Stimulated activated naive B cell treated with anti-CD40 and anti-IgM and Interleukin-4, amounts not matched to agents 10 μg/mL and 1 μg/mL and 100 μg/mL, for 72 hours (primary cell): ENCODE measurements around the gene PRRT1B.
A peak's percentile ranks its signal among the peaks of the same experiment; 100 is the strongest.

Source experiments
- ATAC-seq, 2 donors: fragments of 150-1000 bp; cut with Tn5 transposase; replicated peaks; 2 replicates each; pipeline ENCODE4 v1.10.0; 2021; ENCODE audit warnings: moderate library complexity in 1 of 2
- DNase-seq: peaks from one replicate; pipeline ENCODE4 v3.0.0; 2021
- H3K27ac Mint-ChIP-seq: one replicate; pipeline ENCODE4 v1.8.0; 2022; ENCODE audit warnings: mild to moderate bottlenecking, mixed read lengths
- H3K27me3 Mint-ChIP-seq, 2 donors: one replicate each; pipeline ENCODE4 v1.8.0; 2022; ENCODE audit warnings: mixed read lengths in 2 of 2
- H3K36me3 Mint-ChIP-seq, 2 donors: one replicate each; pipeline ENCODE4 v1.8.0; 2022; ENCODE audit warnings: mixed read lengths in 2 of 2, mild to moderate bottlenecking in 1 of 2
- H3K4me1 Mint-ChIP-seq, 2 donors: one replicate each; pipeline ENCODE4 v1.8.0; 2022; ENCODE audit warnings: mixed read lengths in 2 of 2, mild to moderate bottlenecking in 1 of 2
- H3K4me3 Mint-ChIP-seq, 2 donors: one replicate each; pipeline ENCODE4 v1.8.0; 2022; ENCODE audit warnings: mild to moderate bottlenecking in 2 of 2, mixed read lengths in 2 of 2, moderate library complexity in 1 of 2
- H3K9me3 Mint-ChIP-seq, 2 donors: one replicate each; pipeline ENCODE4 v1.8.0; 2022; ENCODE audit warnings: mixed read lengths in 2 of 2, mild to moderate bottlenecking in 1 of 2

PRRT1B gene

GRCh38 chr9:131545003-131545785, at the start of gene PRRT1B:
Gene PRRT1B (plus strand): TSS chr9:131545523. CDS start chr9:131545616, 93 bp downstream.
- peak within 1 kb of the TSS; percentile 63 to 76 for H3K4me3 Mint-ChIP-seq

GRCh38 chr9:131495785-131496184, 49.5 kb upstream of the PRRT1B start:
- Mint-ChIP-seq H3K4me3 (no peak overlapping the region), H3K27me3 (no peaks in the 10 kb centered on the region), H3K27ac (peak overlapping the region; percentile 62), H3K4me1 (peaks cover 4 to 12% of the 10 kb centered on the region in 2 donors), H3K36me3 (peaks cover 45 to 61% of the 10 kb centered on the region in 2 donors), H3K9me3 (no peaks in the 10 kb centered on the region)
- no peak for DNase-seq
- no peak for ATAC-seq

More at GRCh38 chr9:131545003-131545785, at the start of gene PRRT1B:
- ATAC-seq = no peak
- Mint-ChIP-seq H3K36me3 (peaks cover 16 to 45% of the 10 kb centered on the region in 2 donors), H3K4me1 (peaks cover 6 to 13% of the 10 kb centered on the region in 2 donors), H3K9me3 (peaks cover 20 to 26% of the 10 kb centered on the region in 2 donors), H3K27me3 (peaks cover 40 to 51% of the 10 kb centered on the region in 2 donors), H3K27ac (no peak within 1 kb of the TSS)
- no peak for DNase-seq

- no peaks in the 10 kb centered on the region for H3K9me3 Mint-ChIP-seq
- H3K4me3 Mint-ChIP-seq = no peak overlapping the region
- peaks cover 36 to 57% of the 10 kb centered on the region in 2 donors for H3K36me3 Mint-ChIP-seq
- DNase-seq (no peak), ATAC-seq (no peak)
- peaks cover 12 to 22% of the 10 kb centered on the region in 2 donors for H3K4me1 Mint-ChIP-seq
- H3K27ac Mint-ChIP-seq = peak overlapping the region; percentile 49
- H3K27me3 Mint-ChIP-seq = no peaks in the 10 kb centered on the region
Observed at GRCh38 chr9:131496844-131497405, 48.4 kb upstream of the PRRT1B start.

- Mint-ChIP-seq H3K36me3 (peaks cover 26 to 50% of the 10 kb centered on the region in 2 donors), H3K4me1 (peaks cover 27 to 43% of the 10 kb centered on the region in 2 donors), H3K4me3 (peak overlapping the region in 1 of 2 donors; percentile 2), H3K27ac (peak overlapping the region; percentile 63), H3K27me3 (no peaks in the 10 kb centered on the region), H3K9me3 (no peaks in the 10 kb centered on the region)
- DNase-seq = no peak
- ATAC-seq = no peak
Observed at GRCh38 chr9:131499254-131499767, 46.0 kb upstream of the PRRT1B start.

- Mint-ChIP-seq H3K9me3 (no peaks in the 10 kb centered on the region), H3K27ac (peak overlapping the region; percentile 66), H3K4me1 (peaks cover 30 to 51% of the 10 kb centered on the region in 2 donors), H3K27me3 (no peaks in the 10 kb centered on the region), H3K36me3 (peaks cover 22 to 47% of the 10 kb centered on the region in 2 donors), H3K4me3 (peak overlapping the region in 1 of 2 donors; percentile 41)
- ATAC-seq = no peak
- no peak for DNase-seq
Observed at GRCh38 chr9:131500377-131500776, 44.9 kb upstream of the PRRT1B start.

- Mint-ChIP-seq H3K36me3 (peaks cover 22 to 45% of the 10 kb centered on the region in 2 donors), H3K4me3 (peak overlapping the region; percentile 54 to 74)
Observed at GRCh38 chr9:131500939-131501541, 44.3 kb upstream of the PRRT1B start.

GRCh38 chr9:131502781-131503625, 42.3 kb upstream of the PRRT1B start, which contains the start of gene POMT1:
Gene POMT1 (plus strand): TSS chr9:131502918. CDS start chr9:131504219, 1,301 bp downstream.
- Mint-ChIP-seq H3K9me3 (no peaks in the 10 kb centered on the region), H3K4me1 (peaks cover 30 to 46% of the 10 kb centered on the region in 2 donors), H3K27ac (peak within 1 kb of the TSS; percentile 95), H3K4me3 (peak within 1 kb of the TSS; percentile 92 to 95), H3K27me3 (no peaks in the 10 kb centered on the region), H3K36me3 (peaks cover 13 to 44% of the 10 kb centered on the region in 2 donors)
- DNase-seq (peak; percentile 86), ATAC-seq (peak; percentile 82 to 88)

More at GRCh38 chr9:131500939-131501541, 44.3 kb upstream of the PRRT1B start:
- Mint-ChIP-seq H3K27me3 (no peaks in the 10 kb centered on the region), H3K4me1 (peaks cover 30 to 51% of the 10 kb centered on the region in 2 donors), H3K9me3 (no peaks in the 10 kb centered on the region), H3K27ac (peak overlapping the region; percentile 80)
- ATAC-seq (peak; percentile 7 to 9), DNase-seq (no peak)

GRCh38 chr9:131503626-131504465, 41.5 kb upstream of the PRRT1B start:
- Mint-ChIP-seq H3K4me1 (peaks cover 30 to 46% of the 10 kb centered on the region in 2 donors), H3K27ac (peak overlapping the region; percentile 95), H3K4me3 (peak overlapping the region; percentile 92 to 95), H3K36me3 (peaks cover 13 to 45% of the 10 kb centered on the region in 2 donors), H3K9me3 (no peaks in the 10 kb centered on the region), H3K27me3 (no peaks in the 10 kb centered on the region)
- ATAC-seq = peak; percentile 31 to 51
- peak; percentile 22 for DNase-seq

- Mint-ChIP-seq H3K27ac (no peak overlapping the region), H3K27me3 (no peaks in the 10 kb centered on the region), H3K9me3 (no peaks in the 10 kb centered on the region), H3K36me3 (peaks cover 8 to 44% of the 10 kb centered on the region in 2 donors), H3K4me3 (peak overlapping the region in 1 of 2 donors; percentile 44), H3K4me1 (peaks cover 30 to 46% of the 10 kb centered on the region in 2 donors)
- DNase-seq (no peak), ATAC-seq (no peak)
Observed at GRCh38 chr9:131505012-131505411, 40.3 kb upstream of the PRRT1B start.

- Mint-ChIP-seq H3K27ac (no peak overlapping the region), H3K27me3 (no peaks in the 10 kb centered on the region), H3K9me3 (no peaks in the 10 kb centered on the region), H3K36me3 (peaks cover 41 to 57% of the 10 kb centered on the region in 2 donors), H3K4me3 (no peak overlapping the region), H3K4me1 (peaks cover 11 to 13% of the 10 kb centered on the region in 2 donors)
- no peak for ATAC-seq
- no peak for DNase-seq
Observed at GRCh38 chr9:131511416-131511815, 33.9 kb upstream of the PRRT1B start.

GRCh38 chr9:131511880-131512279, 33.4 kb upstream of the PRRT1B start:
- peaks cover 11 to 13% of the 10 kb centered on the region in 2 donors for H3K4me1 Mint-ChIP-seq
- ATAC-seq (no peak), DNase-seq (no peak)
- H3K9me3 Mint-ChIP-seq = no peaks in the 10 kb centered on the region
- peaks cover 43 to 54% of the 10 kb centered on the region in 2 donors for H3K36me3 Mint-ChIP-seq
- no peak overlapping the region for H3K27ac Mint-ChIP-seq
- H3K4me3 Mint-ChIP-seq = no peak overlapping the region
- no peaks in the 10 kb centered on the region for H3K27me3 Mint-ChIP-seq

- Mint-ChIP-seq H3K4me1 (peaks cover 11 to 13% of the 10 kb centered on the region in 2 donors), H3K4me3 (no peak overlapping the region), H3K9me3 (no peaks in the 10 kb centered on the region), H3K36me3 (peaks cover 45 to 51% of the 10 kb centered on the region in 2 donors), H3K27me3 (no peaks in the 10 kb centered on the region), H3K27ac (peak overlapping the region; percentile 62)
- DNase-seq = no peak
- peak; percentile 38 to 60 for ATAC-seq
Observed at GRCh38 chr9:131513177-131513576, 32.1 kb upstream of the PRRT1B start.
